GM21717 (cell line): ENCODE results near the gene SDK1.
"Not testable (repeated sequence)": the region's sequence is repeated elsewhere in the genome, so short reads cannot be mapped to it uniquely, and the experiment has no call there.

Source experiments
- ATAC-seq: cut with Tn5 transposase; IDR thresholded peaks from one replicate; pipeline ENCODE4 v1.9.1; 2021; ENCODE audit warnings: mild to moderate bottlenecking, moderate library complexity; ENCODE audit not compliant: unreplicated experiment

The SDK1 gene

DNA sequence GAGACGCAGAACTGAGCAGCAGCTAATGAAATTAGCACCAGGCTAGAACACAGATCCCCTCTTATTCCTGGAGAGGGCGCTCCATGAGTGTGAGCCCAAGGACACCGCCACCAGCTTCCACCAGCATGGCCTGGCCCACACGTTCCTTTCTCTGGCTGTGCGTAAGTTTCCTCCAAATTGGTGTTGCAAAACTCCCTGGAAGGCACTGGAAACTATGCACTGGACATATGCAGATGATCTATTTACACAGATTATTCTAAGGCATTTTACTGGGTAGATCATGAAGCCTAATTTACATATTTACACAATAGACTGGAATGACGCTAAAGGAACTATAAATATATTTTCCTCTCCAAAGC is 925.5 kb downstream of the SDK1 start:
- ATAC-seq: no peak

DNA sequence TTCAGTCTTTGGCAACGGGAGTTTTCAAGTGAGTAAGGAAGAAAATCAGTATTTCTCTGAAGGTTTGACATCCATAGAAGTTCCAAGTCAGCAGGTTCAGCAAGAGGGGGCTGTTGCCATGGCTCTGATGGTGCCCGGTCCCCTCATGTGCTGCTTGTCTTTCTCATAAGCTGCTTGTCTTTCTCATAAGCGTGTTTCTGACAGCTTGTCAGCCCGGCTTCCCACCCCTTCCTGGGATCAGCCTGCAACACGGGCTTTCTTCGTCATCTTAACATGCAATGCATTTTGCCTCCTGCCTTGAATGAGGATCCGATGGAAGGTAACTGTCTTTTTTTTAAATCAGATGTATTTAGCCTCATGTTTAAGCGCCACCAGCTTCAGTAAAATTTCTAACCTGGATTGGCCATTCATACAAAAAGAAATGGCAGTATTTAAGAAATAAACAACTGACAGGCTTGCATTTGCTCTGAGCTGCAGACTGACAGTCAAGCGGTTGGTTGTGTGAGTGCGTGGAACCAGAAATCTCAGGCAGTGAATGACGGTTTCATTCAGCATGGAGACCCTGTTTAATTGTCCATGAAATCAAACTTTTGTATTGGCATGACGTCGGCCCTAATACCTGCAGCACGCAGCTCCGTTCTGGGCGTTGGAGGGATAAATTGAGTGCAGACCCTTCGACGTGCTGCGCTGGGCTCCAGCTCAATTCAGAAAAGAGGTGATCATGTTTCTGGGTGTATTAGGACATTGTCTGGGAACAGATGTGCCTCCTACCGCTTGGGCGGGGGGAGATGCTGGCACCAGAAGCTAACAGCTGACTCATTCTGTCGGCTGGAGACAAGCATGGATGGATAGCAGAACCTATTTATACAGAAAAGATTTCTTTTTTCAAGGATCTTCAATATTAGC is 926.3 kb downstream of the SDK1 start:
- ATAC-seq: no peak

DNA sequence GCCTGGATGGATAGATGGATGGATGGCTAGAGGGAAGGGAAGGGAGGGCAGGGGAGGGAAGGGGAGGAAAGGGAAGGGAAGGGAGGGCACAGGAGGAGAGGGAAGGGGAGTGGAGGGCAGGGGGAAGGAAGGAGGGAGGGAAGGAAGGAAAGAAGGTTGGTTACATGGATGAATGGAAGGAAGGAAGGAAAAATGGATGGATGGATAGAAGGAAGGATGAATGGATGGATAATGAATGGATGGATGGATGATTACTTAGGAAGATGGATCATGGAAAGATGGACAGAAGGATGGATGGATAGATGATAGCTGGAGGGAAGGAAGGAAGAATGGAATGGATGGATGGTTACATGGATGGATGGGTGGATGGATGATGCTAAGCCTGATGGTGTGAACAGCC is 929.3 kb downstream of the SDK1 start:
- no peak for ATAC-seq

DNA sequence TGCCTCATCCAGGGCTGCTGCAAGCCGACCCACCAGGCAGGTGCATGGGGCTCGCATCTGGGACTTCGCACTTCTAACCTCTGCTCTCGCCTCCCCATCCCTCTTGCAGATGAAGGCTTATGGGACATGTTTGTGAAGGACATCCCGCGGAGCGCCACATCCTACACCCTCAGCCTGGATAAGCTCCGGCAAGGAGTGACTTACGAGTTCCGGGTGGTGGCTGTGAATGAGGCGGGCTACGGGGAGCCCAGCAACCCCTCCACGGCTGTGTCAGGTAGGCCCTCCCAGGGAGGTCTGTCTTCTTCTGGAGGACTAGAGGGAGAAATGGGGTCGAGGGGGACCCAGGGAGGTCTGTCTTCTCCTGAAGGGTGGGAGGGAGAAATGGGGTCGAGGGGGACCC is 932.1 kb downstream of the SDK1 start:
- ATAC-seq: no peak

DNA sequence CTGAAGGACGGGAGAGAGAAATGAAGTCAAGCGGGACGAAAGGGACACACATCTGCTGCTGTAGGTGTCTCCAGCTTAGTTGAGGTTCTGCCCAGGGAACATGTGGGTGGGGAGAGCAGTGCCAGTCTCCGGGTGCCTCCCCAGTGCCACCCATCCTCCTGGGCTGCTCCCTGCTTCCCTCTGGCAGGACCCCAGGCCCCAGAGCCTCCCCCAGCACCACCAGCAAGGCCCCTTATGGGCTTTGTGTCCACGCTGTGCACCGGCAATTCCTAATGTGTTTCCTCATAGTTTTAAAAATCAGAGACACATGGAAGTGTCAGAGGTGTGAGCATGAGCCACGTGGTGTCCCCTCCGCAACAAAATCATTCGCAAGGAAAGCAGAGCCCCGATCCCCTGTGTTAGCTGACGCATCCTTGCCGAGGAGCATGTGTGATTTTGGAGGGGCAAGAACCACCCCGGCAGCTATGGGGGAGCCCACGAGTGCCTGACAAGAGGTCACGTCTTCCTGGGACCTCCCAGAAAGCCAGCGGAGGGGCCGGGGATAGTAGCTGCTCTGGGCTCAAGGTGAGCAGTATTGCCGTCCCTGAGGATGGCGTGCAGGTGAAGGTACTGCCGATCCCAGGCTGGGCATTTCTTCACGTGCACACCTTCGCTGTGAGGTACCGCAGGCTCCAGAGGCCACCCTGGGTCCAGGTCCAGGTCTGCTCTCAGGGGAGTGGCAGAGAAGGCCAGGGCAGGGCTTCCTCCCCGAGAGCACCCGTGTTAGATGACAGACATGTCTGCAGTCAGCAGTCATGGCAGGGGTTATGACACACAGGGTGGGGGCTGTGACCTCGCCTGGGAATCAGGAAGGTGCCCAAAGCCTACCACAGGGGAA is 932.8 kb downstream of the SDK1 start:
- ATAC-seq: no peak

DNA sequence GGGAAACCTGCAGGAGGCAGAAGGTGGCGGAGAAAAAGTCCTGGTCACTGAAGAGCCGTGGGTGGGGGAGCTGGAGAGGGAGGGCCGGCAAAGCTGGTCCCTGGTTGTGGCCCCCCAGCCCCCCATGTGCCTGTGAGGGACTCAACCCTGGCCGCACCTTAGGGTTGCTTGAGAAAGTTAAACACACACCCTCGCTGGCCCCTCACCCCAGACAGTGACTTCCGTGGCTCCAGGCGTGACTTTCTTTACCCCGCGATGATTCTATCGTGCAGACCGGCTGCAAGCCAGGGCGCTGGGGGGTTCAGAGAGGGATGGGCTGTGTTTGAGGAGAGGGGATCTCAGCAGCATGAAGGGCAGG is 933.4 kb downstream of the SDK1 start:
- no peak for ATAC-seq

DNA sequence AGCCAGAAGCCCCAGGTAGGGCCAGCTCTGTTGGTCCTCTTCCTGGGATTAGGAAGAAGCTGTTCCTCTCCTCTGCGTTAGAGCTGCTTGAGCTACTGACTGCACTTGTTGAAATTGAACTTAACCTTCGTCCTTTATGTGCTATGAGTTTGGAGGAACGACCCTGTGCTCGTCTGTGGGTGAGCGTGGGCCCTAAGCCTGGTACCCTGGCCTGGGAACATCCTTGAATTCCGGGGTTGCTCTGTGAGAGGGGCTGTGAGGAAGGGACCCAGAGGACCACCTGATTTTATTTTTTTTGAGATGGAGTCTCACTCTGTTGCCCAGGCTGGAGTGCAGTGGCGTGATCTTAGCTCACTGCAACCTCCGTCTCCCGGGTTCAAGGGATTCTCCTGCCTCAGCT is 933.8 kb downstream of the SDK1 start:
- ATAC-seq: no peak

DNA sequence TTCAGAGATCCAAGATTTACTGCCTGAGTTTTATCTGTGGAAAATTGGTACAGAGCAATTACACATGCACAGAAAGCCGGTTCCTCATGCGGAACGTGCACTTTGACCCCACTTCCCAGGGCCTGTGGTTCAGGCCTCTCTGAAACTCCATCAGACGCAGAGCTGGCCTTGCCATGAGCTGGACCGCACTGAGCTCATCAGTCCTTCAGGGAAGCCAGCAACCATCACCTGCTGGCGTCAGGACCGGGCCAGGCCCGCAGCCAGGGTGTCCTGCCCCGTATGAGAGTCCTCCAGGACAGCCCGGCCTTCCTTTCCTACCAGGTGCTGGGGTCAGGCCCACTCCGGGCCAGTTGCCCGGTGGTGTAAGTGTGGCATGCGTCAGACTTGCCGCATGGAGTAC is 934.5 kb downstream of the SDK1 start:
- ATAC-seq: no peak

DNA sequence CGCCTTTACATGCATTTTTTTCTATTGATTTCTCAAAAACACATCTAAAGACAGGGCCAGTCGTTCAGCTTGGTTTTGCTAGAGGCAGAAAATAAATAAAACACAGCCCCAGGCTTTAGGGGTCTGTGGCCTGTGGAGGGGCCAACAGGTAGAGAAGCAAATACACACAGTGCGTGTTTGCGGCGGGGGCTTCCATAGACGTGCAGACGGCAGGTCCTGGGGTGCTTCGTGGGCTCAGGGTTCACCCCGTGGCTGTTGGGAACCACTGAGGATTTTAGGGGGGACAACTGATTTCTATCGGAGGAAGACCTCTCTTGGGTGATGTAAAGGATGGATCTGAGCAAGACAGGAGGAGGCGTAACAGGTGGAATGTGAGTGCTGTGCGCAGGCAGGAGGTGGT is 935.3 kb downstream of the SDK1 start:
- no peak for ATAC-seq

DNA sequence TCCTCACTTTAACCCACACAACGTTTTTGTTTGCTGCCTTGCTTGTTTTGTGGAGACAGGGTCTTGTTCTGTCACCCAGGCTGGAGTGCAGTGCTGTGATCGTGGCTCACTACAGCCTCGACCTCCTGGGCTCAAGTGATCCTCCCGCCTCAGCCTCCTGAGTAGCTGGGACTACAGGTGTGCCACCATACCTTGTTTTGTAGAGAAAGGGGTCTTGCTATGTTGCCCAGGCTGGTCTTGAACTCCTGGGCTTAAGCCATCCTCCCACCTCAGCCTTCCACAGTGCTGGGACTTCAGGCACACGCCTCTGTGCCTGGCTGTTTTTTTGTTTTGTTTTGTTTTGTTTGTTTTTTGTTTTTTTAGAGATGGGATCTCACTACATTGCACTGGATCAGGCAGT is 935.8 kb downstream of the SDK1 start:
- ATAC-seq: not testable (repeated sequence)

DNA sequence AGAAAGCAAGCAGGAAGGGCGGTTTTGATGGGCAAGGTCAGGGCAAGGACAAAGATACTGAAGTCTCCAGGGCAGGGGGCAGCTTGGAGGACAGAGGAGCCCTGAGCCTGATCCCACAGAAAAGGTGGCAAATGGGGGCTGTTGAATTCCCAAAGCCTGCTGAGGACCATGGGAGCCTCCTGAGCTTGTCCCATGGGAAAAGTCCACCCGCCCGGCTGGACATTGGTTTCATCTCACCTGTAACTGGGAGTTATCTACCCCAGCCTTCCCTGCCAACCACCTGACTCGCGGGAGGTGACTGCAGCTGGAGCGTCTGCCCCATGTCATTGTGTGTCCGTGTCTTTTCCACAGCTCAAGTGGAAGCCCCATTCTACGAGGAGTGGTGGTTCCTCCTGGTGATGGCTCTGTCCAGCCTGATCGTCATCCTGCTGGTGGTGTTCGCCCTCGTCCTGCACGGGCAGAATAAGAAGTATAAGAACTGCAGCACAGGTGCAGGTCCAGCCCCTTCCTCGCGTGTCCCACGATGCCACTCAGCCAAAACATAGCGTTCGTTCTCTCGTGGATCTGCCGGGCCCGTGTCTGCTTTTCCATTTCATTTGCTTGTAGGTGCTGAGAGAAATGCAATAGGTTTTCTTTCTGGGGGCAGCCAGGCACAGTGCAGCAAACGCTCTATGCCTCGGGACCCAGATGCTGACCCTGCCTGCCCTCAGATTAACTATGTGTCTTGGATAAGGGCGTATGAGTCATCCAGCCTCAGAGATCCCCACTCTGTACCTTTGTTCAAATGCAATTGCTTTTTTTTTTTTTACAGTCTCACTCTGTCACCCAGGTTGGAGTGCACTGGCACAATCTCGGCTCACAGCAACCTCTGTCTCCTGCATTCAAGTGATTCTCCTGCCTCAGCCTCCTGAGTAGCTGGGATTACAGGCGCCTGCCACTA is 936.5 kb downstream of the SDK1 start:
- ATAC-seq: no peak

DNA sequence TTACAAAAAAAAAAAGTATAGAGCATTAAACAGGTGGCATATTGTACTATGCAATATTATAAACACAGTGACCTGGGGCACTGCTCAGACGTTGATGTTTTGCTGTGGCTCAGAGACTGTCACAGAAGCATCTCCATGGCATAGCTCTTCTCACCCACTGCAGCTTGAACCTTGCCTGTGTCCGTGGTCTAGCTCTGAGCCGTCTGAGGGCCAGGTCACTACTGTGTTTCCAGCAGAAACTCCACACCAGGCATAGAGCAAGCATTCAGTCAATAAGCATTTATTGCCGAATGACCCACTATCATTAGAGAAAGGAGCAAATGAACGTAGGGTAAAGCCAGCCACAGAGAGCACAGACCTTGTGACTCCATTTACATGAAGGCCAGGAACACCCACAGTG is 937.8 kb downstream of the SDK1 start:
- no peak for ATAC-seq

DNA sequence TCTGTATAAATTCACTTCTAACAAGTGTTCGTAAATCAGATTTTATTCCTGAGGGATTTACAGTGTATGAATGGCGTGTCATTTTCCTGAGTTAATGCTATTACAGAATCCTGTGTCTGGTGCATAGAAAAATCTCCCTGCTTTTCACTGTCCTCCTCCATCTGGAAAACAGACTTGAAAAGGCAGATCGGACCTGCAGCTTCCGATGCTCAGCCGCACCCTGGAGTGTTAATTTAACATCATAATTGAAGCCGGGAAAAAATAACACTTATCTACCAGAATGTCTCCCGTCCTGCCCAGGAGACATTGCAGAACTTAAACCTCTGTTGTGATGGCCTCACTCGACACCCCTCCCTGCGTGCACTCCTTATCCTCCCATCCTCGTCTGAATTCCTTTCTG is 939.0 kb downstream of the SDK1 start:
- no peak for ATAC-seq

DNA sequence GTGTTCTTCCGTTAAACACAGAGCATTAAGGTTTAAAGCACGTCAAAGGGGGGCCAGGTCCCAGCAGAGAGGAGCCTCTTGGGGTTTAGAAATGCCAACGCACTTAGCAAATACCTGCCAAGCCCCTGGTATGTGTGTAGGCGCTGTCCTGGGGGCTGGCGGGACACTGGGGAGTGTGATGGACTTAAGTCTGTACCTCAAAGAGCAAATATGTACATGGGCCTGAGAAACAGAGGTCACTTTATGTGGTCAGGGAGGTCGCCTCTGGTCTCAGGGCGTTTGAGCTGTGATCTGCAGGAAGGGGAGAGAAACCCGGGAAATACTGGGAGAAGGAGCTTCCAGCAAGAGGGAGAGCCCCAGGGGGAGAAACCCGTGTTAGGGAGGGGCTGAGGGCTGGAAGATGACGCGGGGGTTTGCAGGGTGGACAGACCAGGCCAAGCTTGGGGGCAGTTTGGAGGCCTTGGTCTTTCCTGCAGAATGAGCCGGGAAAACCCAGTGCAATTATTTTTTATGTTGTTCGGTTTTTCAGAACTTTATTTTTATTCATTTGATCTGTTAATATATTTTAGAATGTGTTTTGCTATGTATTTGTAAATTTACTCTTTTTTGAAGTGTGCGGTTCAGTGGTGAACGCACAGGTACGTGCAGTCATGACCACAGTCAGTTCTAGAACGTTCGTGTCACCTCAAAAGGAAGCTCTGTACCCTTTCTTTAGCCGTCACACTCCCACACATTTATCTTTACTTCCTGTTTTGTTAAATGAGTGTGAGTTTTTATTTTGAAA is 939.7 kb downstream of the SDK1 start:
- ATAC-seq: no peak

DNA sequence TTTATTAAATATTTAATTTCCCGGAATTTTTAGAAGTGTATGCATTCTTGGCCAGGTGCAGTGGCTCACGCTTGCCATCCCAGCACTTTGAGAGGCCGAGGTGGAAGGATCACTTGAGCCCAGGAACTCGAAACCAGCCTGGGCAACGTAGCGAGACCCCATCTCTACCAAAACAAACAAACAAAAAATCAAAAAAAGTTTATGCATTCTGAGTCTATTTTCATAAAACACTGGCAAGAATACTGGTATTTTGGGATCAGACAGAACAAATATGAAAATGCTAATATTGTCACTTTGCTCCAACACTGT is 940.2 kb downstream of the SDK1 start:
- no peak for ATAC-seq

DNA sequence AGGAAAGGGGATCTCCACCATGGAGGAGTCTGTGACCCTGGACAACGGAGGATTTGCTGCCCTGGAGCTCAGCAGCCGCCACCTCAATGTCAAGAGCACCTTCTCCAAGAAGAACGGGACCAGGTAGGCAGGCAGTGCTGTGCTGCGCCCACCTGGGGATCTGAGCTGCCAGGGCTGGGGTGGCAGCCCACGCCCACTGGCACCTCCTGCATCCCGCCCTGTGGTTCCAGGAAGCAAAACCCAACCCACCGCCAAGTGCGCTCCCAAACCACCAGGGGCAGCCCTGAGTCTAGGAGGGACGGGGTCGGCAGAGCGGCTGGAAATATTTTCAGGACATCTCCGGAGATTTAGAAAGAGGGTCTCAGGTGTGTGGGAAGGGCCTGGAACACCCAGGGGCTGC is 940.7 kb downstream of the SDK1 start:
- ATAC-seq: no peak

DNA sequence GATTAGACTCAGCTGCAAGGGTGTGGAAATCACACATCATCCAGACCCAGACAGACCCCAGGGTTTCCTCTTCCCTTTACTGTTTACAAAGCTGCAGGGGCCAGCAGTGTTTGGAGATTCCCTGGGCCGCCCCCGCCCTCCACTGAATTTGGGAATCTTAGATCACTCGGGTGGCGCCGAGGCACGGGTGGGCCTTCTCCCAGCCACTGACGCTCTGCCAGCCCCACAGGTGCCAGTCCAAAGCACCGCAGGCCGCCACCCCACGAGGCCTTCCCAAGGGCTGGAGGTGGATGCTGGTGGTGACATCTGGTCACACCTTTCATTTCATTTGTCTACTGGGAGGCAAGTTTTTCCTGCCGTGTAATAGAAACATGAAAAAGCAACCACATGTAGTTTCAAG is 941.7 kb downstream of the SDK1 start:
- ATAC-seq: no peak

DNA sequence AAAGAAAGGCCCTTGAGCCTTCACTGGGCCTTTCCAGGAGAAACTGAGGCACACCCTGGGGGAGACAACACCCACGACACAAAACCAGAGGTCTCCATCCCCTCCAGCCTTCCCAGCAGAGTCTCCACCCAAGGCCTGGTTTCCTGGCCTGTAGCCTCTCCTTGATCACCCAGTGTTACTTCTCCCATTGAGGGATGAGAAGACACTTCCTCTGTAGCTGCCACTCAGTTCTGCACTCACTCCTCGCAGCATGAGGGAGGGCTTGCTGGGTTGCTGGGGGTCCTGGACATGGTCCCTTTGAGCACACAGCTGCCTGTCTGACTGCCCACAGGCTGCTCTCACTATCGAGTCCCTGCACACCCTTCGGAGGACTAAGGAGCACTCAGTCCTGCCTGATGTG is 943.0 kb downstream of the SDK1 start:
- no peak for ATAC-seq

DNA sequence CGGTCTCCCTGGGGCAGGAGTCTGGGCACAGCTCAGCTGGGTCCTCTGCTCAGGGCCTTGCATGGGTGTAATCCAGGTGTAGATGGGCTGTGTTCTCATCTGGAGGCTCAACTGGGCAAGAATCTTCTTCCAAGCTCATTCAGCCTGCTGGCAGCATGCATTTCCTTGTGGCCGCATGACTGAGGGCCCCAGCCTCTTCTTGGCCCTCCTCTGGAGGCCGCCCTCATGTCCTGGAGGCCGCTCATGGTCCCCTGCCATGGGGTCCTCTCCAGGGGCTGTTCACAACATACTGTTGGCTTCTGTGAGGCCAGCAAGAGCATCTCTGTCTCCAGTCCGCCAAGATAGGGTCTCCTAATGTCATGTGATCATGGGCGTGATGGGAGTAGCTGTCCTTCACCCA is 943.6 kb downstream of the SDK1 start:
- ATAC-seq: no peak

DNA sequence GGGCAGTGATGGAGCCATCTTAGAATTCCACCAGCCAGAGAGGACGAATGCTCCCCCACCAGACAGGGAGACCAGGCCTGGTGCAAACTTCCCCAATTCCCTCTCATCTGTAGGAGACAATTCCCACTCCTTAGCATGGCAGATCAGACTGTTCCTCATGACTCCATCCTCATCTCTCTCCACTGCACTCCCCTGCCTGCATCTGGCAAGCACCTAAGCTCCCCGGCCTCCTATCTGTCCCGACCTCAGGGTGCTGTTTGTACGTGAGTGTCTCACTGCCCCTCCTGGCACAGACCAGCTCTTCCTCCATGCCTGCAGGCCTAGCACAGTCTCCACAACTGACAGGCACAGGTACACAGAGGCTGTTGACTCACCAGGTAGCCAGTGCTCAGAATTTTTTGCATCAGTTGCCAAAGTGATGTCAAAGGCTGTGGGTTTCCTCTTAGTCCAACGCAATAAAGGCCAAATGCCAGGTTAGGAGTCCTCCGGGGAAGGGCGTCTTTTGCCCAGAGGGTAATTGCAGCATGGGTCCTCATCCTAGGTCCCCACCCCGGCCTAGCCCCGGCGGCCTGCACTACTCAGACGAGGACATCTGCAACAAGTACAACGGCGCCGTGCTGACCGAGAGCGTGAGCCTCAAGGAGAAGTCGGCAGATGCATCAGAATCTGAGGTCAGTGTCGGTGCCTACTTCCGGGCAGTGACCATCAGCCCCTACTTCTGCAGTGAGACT is 944.2 kb downstream of the SDK1 start:
- no peak for ATAC-seq
